Hematopoietic multipotent progenitor cell (in vitro differentiated cells): ENCODE data around the gene CEP170B. TPM values are rescaled to one million over a fixed set of nuclear protein-coding genes. Genes with fewer than 3 reads are reported as not detected.
"Not testable (repeated sequence)": the region's sequence is repeated elsewhere in the genome, so short reads cannot be mapped to it uniquely, and the experiment has no call there.

ENCODE experiments used
- DNase-seq, 3 donors: peaks; one replicate each; pipeline ENCODE4 v3.0.0-alpha.2; 2011 to 2015; ENCODE audit warnings: low read depth in 2 of 3, low spot score in 2 of 3
- total RNA-seq: library from RNA; depleted of rRNA; stranded (reverse); fragments of >200 nt; gene quantifications from one replicate; pipeline ENCODE4 v1.2.3, GENCODE V29; 2012

CEP170B gene
- total RNA-seq, 1 donor: 0.81 TPM

DNA sequence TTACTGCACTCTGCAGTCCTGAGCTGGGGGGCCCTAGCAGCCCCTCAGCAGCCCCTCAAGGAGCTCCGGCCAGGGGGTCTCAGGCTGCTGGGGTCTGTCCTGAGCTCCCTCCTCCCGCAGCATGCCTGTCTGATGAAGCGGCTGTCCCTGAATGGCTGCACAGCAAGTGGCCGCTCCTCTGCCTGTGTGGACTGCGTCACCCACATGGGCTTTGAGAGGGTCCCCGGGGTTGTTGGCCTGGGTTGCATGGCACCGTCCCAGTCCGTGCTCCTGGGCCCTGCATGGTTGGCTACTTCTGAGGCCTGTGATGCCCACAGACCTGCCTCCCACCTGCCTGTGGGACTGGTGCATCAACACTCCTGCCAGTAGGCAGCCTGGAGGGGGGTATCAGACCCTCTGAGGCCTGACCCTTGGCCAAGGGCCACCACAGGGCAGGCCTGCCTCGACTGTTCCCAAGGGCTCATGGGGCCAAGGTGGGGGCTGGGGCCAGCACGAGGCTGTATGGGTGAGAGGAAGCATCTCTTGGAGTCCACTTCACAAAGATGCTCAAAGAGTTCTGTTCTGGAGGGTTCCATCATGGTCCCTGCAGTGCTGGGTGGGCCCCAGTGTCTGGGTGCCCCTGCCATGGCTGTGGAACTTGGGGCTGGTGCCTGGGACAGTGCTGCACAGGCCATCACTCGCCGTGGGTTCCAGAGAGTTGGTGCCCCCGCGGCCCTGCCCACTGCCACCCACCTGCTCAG, 12.2 kb downstream of the CEP170B start:
- no peak for DNase-seq

DNA sequence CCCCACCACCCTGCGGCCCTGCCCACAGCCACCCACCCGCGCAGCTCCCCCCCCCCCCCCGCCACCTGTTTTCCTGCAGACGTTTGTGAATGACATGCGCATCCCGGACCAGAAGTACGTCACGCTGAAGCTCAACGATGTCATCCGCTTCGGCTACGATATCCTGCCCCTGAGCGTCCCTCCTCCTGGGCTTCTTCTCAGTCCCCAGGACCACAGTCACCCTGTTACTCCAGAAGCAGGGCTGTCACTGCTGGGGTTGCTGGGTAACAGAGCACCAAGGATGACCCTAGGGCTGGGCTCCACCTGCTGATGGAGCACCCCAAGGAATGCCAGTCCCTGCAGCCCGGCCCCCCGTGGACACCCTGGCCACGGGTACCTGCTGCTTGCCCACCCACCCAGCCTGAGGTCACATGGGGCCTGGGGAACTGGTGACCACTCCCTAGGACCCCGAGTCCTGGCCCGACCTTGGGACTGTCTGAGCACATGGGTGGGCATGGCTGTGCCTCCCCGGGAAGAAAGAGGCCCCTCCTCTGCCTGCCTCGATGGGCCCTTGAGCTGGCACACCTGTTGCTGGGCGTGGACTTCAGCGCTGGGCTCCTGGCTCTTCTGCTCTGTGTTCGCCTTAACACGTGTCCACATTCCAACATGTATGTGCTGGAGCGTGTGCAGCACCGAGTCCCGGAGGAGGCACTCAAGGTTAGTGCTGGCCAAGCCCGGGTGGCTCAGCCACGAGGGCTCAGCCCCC, 12.9 kb downstream of the CEP170B start:
- DNase-seq: no peak

DNA sequence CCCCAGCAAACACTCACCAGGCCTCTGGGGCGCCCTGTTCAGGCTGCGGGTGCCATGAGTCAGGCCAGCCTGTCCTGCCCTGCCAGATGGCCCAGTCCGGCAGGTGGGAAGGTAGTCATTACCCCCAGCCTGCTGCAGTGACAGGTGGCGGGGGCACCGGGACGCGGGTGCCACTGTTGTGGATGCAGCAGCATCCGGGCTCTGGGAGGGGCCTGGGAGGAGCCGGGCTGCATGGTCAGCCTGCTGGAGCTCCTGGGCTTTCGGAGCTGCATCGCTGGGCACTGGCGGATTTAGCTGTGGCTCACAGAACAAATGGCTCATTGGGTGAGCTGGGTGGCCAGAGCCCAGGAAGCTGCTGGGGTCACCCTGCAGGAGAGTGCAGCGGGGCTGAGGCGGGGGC, 13.5 kb downstream of the CEP170B start:
- DNase-seq: no peak

DNA sequence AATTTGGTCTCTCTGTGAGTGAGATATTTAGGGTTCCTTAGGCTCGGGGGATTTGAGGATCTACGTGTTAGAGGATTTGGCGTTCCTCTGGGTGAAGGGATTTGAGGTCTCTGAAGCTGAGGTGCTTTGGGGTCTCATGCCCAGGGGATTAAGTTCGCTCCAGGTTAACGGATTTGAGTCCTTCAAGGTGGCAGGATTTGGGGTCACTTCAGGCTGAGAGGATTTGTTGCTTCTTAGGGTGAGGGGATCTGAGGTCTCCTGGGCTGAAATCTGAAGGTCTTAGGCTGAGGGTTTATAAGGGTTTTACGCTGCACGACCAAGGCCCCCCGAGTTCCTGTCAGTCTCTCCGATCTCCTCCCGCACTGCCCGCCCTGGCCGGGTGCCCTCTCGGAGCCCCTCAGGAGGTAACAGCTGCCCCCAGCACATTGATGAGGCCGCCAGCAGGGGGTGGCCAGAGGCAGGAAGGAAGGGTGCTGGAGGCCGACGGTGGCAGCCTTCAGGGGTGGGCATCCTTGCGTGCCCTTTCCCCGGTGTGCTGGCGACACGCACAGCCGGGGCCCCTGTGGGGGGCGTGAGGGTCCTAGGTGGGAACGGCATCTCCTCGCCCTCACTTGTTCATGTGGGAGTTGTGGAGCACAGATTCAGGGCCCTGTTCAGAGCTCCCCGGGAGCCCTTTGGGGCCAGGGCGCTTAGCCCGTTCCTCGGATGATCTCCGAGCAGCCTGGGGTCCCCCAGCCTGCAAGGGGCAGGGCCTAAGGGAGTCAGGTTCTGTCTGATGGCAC, 14.3 kb downstream of the CEP170B start:
- DNase-seq: no peak

DNA sequence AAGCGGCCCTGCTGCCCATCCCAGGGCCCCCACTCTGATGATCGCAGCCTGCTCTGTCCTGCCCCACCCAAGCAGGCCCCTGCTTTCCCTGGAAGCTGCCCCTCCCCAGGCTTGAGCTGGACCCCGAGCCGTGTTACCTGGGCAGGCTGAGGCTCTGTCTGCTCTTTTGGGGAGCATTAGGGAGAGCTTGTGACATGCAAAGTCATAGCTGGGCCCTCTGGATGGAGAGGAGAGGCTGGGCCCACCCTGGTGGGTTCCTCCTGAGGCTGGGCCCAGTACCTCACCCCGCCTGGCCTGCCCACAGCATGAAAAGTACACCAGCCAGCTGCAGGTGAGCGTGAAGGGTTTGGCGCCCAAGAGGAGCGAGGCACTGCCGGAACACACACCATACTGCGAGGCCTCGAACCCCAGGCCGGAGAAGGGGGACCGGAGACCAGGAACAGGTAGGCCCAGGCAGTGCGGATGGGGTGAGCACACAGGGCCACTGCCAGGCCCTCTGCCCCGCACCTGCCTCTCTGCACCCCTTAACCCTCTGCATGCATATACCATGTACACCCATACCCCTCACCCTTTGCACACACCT, 15.0 kb downstream of the CEP170B start:
- DNase-seq: no peak

DNA sequence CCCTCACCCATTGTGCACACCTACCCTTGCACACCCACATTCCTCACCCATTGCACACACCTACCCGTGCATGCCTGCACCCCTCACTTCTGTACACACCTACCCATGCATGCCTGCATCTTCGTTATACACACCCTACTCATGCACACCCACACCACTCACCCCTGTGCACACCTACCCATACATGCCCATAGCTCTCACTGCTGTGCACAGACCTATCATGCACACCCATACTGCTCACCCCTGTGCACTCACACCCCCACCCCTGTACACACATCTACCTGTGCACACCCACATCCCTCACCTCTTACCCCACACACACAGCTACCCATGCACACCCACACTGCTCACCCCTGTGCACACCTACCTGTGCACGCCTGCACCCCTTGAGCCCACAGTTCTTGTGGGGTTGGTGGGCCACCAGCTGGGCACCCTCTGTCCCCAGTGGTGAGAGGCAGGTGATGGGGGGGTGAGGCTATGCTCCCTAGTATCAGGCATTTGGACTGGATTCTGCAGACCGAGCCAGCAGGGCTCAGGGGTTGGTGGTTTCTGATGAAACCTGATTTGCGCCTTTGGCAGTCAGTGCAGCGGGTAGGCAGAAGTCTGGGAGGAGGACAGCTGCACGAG, 15.6 kb downstream of the CEP170B start:
- no peak for DNase-seq

DNA sequence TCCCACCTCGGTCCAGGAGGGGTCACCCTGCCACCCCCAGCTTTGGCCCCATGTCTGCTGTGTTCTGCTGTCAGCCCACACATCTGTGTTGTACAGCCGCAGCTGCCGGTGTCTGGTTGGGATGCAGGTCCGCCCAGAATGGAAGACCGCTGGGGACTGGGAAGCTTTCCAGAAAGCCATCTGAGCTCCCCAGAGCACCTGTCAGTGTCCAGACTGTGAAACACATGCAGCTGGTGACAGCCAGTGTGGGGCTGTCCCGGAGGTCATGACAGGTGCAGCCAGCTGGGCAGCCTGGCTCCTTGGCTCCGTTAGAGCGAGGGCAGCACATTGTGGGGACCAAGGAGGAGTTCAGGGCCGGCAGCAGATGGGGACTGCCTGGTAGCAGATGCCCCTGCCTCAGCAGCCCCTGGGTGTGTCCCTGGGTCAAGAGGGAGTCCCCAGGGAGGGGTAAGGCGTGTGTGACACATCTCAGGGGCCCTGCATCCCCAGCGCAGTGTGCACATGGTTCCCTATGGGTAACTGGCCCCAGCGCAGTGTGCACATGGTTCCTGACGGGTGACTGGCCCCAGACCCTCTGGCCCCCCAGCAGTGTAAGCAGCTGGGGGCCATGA, 16.4 kb downstream of the CEP170B start:
- no peak for DNase-seq

DNA sequence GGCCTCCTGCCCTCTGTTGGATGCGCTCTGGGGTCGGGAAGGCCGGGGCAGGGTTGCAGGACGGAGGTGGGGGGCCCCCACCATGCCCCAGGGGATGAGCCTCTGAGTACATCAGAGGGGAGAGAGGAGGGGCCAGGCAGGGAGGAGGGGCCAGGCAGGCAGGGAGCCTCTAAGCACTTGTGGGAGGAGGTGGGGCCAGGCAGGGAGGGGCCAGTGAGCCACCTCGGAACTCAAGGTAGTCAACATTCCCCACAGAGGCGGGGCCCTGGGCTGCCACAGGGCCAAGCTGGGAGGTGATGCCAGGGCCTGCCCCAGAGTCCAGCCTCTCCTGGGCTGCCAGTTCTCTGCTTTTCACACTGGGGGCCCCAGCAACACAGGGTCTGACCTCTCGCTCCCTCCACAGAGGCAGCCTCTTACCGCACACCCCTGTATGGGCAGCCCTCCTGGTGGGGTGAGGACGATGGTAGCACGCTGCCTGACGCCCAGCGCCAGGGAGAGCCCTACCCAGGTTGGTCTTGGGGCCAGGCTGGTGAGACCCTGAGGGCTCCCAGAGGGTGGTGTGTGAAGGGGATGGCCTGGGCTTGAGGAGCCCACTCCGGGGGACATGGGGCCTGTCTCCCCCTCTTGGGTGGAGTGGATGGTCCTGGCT, 17.4 kb downstream of the CEP170B start:
- DNase-seq: no peak

DNA sequence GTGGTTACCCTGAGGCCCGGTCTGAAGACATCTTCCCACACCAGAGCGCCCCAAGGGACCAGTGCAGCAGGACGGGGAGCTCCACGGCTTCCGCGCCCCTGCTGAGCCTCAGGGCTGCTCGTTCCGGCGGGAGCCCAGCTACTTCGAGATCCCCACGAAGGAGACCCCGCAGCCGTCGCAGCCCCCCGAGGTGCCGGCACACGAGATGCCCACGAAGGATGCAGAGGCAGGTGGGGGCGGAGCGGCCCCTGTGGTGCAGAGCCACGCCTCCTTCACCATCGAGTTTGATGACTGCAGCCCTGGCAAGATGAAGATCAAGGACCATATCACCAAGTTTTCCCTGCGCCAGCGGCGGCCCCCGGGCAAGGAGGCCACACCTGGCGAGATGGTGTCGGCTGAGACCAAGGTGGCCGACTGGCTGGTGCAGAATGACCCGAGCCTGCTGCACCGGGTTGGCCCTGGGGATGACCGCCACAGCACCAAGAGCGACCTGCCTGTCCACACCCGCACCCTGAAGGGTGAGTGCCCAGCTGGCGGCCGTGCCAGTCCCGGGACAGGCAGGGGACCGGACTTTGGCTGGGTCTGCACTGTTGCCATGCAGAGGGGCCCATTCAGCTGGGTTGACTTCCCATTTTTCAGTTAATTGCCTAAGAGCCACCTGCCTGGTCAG, 18.1 kb downstream of the CEP170B start:
- DNase-seq: no peak

DNA sequence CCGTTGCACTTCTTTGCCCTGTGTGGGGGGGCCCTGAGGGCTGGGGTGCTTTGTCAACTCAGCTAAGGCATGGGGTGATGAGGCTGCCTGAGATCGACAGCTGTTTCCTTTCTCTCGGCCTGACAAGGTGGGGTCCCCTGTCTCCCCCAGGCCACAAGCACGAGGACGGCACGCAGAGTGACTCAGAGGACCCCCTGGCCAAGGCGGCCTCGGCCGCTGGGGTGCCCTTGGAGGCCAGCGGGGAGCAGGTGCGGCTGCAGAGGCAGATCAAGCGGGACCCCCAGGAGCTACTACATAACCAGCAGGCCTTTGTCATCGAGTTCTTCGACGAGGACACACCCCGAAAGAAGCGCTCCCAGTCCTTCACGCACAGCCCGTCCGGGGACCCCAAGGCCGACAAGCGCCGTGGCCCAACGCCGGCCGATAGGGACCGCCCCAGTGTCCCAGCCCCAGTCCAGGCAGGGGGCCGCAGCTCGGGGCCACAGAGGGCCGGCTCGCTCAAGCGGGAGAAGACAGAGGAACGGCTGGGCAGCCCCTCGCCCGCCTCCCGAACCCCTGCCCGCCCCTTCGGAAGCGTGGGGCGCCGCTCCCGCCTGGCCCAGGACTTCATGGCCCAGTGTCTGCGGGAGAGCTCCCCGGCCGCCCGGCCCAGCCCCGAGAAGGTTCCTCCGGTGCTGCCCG, 18.8 kb downstream of the CEP170B start:
- DNase-seq: no peak

DNA sequence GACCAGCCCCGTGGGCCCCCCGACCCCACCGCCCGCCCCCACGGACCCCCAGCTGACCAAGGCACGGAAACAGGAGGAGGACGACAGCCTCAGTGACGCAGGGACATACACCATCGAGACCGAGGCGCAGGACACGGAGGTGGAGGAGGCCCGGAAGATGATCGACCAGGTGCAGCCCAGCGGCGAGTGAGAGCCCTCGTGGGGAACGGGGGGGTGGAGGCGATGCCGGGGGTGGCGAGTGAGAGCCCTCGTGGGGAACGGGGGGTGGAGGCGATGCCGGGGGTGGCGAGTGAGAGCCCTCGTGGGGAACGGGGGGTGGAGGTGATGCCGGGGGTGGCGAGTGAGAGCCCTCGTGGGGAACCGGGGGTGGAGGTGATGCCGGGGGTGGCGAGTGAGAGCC, 19.3 kb downstream of the CEP170B start:
- DNase-seq: not testable (repeated sequence)

DNA sequence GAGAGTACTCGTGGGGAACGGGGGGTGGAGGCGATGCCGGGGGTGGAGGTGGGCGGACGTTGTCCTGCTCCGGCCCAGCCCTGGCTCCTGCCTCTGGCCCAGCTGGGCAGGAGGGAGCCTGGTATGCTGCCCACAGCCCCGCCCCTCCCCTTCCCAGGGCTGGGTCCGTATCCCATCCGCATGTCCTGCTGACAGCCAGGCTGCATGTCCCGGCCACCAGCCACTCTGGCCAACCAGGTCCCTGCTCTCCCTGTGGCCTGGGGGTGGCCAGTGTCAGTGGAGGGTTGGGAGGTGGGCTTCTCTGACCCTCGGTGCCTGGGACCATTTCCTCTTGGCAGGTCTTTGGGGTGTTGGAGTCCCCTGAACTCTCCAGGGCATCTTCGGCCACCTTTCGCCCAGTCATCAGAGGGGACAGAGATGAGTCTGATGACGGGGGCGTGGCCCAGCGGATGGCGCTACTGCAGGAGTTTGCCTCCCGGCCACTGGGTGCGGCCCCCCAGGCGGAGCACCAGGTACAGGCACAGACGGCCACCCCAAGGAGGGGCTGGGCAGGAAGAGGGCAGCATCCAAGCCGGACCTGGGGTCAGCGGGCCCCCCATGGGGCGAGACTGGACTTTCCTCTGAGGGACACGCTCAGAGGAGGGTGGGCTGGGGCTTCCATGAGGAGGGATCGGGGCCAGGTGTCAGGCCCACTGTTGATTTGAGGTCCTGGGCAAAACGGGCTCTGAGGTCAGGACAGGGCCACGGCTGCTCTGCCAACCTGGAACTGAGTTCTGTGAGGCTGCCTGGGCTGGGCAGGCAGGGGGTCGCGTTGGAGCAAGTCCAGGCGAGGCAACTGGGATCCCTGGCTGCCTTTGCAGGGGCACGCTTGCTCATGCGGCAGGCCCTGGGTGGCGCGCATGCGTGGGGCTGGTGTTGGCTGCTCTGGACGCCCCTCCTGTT, 20.2 kb downstream of the CEP170B start:
- DNase-seq: no peak

DNA sequence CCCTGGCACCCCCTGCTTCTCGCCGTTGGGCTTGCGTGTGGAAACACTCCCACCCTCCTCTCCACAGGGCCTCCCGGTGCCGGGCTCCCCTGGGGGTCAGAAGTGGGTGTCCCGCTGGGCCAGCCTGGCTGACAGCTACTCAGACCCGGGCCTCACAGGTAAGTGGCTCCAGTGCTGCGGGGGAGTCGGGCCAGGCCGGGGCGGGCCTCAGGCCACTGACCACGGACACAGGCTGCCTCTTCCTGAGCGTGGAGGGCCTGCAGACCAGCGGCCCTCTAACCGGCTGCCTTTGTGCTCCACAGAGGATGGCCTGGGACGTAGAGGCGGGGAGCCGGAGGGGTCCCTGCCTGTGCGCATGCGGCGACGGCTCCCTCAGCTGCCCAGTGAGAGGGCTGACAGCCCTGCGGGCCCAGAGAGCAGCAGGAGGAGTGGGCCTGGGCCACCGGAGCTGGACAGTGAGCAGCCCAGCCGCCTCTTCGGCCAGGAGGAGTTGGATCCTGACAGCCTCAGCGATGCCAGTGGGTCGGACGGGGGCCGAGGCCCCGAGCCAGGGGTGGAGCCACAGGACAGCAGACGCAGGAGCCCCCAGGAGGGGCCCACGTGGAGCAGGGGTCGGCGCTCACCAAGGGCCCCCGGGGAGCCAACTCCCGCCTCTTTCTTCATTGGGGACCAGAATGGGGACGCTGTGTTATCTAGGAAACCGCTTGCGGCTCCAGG, 21.1 kb downstream of the CEP170B start:
- no peak for DNase-seq

DNA sequence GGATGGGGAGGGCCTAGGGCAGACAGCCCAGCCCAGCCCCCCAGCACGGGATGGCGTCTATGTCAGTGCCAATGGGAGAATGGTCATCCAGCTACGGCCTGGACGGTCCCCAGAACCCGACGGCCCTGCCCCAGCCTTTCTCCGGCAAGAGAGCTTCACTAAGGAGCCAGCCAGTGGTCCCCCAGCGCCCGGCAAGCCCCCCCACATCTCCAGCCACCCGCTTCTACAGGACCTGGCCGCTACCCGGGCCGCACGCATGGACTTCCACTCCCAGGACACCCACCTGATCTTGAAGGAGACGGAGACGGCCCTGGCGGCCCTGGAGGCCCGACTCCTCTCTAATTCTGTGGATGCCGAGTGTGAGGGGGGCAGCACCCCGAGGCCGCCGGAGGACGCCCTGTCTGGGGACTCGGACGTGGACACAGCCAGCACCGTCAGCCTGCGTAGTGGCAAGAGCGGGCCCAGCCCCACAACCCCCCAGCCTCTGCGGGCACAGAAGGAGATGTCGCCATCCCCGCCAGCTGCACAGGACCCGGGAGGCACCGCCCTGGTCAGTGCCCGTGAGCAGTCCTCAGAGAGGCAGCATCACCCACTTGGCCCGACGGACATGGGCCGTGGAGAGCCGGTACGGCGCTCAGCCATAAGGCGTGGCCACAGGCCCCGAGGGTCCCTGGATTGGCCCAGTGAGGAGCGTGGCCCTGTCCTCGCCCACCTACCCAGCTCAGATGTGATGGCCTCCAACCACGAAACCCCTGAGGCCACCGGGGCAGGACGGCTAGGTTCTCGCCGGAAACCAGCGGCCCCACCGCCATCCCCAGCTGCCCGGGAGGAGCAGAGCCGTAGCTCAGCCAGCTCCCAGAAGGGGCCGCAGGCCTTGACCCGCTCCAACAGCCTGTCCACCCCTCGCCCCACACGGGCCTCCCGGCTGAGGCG, 21.9 kb downstream of the CEP170B start:
- no peak for DNase-seq

DNA sequence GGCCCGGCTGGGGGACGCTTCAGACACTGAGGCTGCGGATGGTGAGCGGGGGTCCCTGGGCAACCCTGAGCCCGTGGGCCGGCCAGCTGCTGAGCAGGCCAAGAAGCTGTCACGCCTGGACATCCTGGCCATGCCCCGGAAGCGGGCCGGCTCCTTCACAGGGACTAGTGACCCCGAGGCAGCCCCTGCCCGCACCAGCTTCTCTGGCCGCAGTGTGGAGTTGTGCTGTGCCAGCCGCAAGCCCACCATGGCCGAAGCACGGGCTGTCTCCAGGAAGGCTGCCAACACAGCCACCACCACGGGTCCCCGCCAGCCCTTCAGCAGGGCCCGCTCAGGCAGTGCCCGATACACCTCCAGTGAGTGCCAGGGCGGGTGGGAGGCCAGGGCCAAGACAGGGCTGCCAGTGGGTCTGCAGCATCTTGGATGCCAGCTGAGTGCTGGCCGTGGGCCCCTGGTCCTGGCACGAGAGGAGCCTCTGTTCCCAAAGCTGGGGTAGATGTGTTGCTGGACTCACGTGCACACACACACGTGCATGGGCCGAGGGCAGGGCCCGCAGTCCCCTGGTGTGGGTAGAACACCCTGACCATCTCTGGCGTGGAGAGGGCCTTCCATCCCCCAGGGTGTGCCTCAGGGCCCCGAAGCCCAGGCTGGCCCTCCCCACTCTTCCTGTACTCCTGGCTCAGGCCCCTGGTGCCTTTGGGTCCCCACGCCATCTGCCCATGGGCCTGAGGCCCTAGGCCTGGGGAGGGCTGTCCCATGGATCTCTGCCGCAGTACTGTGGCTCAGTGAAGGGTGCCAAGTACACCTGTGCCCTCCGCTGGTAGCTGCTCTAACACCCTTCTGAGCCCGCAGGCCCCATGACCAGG, 22.8 kb downstream of the CEP170B start:
- no peak for DNase-seq
